HG02610 (cell line): ENCODE results near the gene PCDH9.

Experiments used
- ATAC-seq: cut with Tn5 transposase; IDR thresholded peaks from one replicate; pipeline ENCODE4 v1.9.1; 2021; ENCODE audit warnings: mild to moderate bottlenecking, moderate library complexity; ENCODE audit not compliant: unreplicated experiment

PCDH9 gene

DNA sequence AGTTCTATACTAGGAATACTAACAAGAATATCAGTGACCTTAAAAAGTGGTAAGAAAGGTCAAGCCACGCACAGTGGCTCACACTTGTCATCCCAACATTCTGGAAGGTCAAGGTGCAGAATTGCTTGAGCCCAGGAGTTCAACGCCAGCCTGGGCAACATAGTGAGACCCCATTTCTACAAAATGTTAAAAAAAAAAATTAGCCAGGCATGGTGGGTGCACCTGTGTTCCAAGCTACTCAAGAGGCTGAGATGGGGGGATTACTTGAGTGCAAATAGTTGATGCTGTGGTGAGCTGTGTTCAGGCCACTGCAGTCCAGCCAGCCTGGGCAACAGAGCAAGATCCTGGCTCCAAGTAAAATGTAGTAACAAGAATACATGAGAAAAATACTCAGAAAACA lies 61.8 kb downstream of the PCDH9 start:
- no peak for ATAC-seq

DNA sequence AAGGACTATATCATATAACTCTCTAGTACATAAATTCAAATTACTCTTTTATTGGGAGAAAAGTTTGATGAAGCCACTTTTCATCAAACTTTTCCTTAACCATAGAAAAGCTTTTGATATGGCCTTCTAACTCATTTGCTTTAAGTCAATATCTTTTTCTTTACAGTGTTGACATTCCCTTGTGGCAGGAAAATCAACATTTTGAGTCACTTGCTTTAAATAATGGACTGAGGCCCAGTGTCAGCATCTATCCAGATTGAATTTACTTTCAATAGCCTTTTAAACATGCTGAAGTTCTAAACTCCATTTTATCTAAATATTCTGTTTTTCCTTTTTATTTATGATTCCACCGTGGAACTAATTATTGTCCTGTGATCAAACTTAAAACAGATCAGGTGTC lies 62.7 kb downstream of the PCDH9 start:
- ATAC-seq: no peak

DNA sequence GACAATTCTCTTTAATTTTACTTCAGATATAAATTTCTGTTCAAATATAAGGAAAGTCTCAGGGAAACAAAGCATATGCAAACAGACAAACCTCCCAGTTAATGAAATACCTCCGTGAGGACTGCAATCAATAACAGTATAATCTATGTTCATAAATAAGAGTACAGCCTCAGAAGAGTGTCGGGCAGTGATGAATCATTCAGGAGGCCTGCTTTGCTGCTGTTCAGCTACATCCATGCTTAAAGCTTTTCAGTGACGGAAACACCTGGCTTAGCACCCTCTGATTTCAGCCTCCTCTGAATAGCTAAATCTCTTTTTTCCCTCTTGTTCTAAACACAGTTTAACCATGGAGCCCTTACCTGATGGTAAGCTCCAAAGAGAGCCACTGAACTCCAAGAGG lies 69.0 kb downstream of the PCDH9 start:
- no peak for ATAC-seq

DNA sequence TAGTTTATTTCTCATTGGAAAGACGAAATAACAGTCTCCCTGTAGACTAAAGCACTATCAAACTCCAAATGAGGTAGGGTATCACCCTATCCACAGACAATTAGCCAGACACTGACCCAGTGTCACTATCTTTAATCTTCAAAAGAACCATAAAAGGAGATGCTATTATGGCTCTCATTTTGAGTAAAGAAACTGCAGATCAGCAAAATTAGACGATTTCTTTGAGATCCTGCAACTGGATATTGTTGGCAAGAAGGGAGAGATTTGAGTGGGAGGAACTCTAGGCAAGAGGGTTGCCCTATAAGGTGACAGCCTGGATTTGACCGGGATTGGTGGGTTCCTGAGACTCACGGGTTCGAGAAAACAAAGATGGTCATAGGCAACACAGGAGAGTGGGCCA lies 71.2 kb downstream of the PCDH9 start:
- no peak for ATAC-seq

DNA sequence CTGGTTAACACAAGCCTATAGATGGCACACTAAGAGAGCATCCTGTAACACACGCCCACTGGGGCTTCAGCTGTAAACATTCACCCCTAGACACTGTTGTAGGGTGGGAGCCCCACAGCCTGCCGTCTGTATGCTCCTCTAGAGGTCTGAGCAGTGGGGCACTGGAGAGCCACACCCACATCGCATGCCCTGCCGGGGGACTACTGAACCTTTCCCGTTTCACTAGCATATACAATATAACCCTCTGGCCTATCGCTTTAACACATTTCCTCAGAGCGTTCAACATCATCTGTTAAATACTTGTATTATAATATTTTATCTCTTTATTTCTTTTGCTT lies 73.4 kb downstream of the PCDH9 start:
- ATAC-seq: no peak

DNA sequence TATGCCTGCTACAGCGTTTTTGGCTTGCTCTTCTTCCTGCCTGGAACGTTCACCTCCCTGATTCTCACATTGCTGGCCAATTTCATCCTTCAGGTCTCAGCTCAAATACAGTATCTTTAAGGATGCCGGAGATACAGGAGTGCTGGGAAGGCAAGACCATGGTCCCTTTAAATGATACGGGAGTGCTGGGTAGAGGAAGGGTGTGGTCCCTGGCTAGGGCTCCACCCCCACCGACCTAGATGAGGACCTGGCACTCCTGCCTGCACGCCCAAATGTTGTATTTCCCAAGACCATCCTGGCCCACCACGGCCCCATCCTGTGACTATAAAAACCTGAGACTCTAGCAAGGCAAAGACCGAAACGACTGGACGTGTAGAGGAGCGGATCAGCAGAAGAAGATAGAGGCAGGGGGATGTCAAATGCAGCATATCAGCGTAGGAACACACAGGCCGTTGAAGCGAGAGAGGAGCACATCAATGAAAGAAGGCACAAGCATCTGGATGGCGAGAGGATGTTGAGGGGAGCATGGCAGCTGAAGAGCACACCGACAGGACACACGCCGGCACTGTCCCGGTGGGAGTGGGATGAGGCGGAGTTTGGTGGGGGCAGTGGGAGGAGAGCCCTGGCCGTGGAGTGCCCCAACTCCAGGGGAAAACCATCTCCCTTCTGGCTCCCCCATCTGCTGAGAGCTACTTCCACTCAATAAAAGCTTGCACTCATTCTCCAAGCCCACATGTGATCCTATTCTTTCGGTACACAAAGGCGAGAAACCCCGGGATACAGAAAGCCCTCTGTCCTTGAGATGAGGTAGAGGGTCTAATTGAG lies 74.0 kb downstream of the PCDH9 start:
- no peak for ATAC-seq

DNA sequence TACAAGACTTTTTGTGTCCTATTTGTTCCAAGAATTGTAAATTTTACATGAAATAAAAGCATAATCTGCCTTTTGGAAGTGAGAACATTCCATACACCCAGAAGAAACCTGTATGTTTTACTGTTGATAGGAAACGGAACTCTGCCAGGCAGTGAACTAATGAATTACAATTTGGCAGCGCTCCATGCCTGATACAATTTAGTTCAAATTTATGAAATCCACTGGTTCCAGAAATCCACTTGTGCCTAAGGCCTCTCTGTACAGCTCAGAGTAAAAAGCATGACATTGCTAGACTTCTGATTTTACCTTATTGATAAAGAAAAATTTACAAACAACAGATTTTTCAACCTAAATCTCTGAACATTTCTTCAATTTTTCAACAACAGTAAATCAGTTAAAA lies 78.1 kb downstream of the PCDH9 start:
- no peak for ATAC-seq

DNA sequence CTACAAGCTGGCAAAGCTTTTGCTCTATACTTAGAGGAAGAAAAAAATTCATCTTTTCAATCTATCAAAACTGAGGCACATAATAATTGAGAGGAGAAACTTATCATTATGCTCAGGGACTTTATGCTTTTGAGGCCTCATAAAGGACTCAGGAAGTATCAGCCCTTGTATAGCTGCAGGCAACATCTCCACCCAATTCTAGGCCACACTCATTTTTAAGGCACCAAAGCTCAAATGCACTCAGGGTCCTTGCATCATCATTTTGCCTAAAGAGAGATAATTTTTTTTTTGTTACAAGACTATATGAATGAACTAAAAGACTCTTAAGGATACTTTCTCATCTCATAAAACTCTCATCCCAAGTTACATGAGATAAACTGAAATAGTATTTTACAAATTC lies 78.5 kb downstream of the PCDH9 start:
- ATAC-seq: no peak

DNA sequence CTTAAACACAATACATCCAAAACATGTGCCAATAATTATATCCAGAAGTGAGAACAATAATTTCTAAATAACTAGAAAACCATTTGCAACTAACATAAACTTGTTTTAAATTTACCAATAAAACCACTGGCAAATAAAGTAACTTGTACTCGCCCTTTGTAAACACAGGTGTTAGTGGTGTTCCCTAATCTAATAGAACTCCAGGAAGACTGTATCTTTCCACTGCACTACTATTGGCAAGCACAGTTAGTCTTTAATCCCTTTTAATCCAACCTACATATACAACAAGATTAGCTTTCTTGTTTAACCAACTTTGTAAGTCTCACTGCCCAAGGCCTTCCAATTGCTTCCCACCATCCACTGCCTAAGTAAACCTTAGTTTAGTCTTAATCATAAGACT lies 79.5 kb downstream of the PCDH9 start:
- no peak for ATAC-seq

DNA sequence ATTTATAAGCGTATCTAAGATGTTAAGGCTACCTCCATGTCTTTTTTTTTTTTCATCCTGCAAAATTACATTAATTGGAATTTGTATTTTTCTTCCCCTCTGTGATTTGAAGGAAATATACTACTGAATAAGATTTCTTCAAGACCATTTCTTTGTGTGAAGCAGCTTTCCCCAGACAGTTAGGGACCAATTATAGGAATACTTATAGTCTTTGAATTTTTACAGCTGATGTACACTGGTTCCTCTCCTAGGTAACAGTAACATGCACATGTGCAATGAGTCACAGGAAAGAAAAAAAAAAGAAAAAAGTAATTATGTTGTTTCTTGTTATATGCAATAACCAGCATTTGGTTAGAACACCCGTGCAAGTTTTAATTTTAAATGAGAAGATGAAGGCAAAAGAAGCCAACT lies 82.0 kb downstream of the PCDH9 start:
- no peak for ATAC-seq

DNA sequence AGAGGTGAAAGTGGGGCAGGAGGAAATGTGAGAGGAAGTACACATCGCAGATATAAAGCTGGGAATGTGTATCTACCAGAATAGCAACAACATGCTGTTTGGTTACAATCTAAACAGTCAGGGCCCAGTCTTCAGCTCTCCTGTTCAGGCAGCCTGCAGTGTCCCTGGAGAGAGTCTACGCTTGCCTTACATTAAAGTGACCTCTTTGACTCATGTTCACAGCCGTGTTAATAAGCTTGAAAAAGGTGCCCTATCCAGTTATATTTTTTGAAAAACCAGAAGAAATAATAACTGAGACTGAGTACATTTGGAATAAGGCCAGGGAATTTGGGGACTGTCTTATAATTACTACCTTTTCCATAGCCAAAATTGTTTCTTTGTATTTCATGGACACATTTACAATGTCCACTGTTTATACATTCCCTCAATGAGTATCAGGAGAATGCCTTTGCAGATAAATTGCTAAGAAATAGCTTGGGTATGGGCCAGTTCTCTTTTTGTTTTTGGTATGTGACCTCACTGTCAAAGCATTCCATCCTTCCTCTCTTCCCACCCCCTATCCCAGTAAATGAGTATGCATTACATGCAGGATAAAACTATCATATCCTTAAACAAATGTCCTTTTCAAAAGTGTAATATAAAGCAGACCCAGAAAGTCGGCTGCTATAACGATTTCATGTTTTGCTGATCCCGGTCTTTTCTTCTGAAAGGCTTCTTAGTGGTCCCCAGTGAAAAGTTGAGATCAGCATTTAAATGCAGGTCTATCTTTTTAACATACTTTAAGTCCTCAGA lies 82.6 kb downstream of the PCDH9 start:
- ATAC-seq: no peak

DNA sequence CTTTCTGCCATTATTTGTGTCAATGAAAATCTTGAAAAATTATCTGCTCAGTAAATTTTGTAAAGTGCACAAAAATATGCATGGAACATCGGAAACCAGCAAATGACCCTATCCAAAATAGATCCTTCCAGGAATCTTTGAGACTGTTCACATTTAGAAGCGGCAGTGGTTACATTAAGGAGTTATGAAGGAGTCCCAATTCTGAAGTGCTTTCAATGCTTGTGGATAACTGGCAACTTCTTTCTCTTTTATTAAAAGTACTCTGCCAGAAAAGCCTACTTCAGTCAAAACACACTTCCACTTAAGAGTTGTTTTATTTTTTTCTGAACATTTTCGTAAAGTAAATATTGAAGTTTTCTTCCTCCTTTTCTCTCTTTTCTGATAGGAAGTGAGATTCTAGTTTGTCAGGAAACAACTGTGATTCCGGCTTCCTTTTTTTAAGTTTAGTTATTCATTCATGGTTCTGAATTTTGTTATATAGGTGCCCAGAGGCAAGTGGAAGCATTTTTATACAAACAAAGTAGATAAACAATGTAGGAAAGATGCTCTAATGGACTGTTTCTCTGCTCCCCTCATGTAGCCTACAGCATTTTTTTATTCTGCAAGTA lies 83.5 kb downstream of the PCDH9 start:
- ATAC-seq: no peak

DNA sequence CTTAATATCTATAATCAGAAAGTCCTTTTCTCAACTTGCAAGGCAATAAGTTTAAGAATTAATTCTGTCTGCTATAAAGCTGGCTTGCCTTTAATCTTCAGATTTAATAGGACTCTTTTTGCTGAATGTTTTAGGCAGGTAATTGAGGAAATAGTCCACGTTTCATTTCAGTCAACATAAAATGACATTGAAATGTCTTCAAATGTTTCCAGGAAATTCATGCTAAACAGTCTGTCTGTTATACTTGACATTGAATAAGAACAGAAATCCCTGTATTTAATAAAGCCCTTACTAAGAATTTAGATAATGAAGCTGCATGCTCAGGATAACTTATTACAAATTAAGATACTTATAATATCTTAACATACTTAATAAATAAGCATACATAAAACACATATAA lies 84.2 kb downstream of the PCDH9 start:
- ATAC-seq: no peak

DNA sequence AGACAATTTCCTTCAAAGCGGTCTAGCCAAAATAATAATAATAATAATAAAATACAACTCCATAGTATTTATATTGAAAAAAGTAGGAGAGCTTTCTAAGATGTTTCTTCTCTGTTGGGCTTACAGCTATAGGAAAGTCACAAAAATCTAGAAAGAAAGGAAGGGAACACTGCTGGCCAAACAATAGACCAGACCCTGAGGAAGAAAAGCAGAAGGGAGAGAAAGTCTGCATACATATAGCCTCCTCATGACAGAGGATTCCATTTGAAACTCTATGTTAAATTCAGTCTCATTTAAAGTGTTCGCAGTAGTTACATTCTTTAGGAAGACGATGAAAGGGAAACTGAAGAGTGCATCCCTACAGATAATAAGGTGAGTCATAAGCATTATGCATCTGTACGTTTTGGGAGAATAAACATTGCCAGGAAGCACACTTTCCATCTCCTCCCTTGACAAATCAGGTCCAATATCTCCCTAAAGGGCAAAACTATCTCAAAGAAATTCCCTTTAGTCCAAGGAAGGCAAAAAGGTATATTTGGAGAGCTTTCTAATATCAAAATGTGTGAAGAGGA lies 86.5 kb downstream of the PCDH9 start:
- ATAC-seq: no peak

DNA sequence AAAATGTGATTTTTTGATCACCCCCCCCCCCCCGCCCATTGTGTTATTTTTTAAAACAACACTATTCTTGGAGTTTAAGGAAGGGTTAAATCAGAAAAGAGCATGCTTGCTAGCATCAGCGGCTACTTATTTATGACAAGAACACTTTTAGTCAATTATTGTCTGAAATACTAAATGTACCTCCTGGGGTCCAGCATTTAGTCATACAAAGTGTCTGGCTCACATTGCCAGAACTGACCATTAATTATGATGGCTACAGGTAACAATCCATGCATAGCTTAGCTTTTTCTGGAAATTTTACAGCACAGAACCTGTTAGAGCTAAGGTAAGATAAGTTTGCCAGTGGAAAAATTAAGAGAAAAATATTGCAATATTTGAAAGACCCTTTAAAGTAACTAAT lies 90.1 kb downstream of the PCDH9 start:
- ATAC-seq: no peak

DNA sequence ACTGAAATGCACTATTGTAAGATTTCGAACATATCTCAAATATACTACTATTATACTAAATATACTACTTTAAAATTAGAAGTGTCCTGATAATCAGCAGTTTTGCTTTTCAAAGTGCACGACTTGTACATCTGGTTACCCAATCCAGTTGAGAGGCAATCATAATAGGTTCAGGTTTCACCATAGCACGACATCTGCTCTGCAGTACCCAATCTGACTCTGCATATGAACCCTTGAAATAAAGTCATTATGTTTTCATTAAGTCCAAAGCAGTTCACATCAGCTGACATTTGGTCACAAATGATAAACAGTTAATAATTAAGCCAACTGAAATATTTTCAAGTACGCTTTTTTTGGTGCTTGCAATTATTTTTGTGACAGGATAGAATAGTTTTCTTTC lies 90.6 kb downstream of the PCDH9 start:
- no peak for ATAC-seq

DNA sequence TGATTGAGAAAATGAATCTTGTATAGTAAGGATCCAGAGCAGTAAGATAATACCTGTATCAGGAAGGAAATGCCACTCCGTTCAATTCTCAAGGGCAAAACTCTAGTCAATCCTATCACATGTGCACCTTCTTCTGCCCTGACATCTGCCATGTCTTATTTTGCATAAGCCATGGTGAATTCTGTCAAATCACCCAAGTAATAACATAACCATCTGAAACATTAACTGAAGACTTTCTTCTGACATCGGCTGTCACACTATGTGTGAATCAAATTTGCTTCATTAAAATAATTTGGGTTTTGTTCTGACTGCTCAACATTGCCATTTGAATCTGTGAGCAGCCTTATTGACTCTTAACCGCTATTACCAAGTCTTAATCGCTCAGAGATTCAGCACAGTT lies 91.2 kb downstream of the PCDH9 start:
- ATAC-seq: no peak

DNA sequence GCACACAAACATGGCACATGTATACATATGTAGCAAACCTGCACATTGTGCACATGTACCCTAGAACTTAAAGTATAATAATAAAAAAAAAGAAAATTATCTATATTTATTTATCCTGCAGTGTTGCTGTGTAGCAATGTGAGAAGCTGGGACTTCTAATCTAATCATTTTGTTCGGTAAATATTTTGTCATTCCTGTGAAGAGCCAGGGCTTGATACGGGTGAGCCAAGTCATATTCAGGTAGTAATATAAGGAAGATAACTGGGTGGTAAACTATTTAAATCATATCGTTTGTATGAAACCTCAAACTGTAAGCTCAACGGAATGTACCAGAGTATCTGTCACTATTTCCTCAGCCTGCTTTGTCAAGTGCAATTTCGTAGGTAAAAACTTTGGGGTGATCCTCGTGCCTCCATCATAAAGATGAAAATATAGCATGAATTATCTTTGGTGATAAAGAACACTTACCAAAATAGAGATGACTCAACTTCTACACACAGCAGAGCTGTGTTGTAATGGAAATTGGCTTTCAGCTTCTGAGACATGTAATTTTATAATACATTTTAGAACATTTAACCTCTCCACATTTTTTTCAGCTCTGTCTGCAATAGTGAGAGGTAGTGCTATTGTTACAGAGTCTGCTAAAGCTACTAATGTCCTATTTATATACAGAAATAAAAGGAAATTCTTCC lies 92.9 kb downstream of the PCDH9 start:
- no peak for ATAC-seq

DNA sequence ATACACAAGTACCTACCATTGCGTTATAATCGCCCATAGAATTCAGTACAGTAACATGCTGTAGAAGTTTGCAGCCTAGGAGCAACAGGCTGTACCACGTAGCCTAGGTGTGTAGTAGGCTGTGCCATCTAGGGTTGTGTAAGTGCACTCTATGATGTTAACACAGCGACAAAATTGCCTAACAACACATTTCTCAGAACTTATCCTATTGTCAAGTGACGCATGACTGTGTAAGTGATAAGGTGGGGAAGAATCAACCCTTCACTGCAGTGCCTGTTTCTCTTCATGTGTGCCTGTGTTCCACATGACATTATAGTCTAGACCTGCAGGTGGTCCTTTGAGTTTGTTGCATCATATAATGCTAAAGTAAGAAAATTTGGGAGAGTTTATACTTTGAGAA lies 94.0 kb downstream of the PCDH9 start:
- no peak for ATAC-seq

DNA sequence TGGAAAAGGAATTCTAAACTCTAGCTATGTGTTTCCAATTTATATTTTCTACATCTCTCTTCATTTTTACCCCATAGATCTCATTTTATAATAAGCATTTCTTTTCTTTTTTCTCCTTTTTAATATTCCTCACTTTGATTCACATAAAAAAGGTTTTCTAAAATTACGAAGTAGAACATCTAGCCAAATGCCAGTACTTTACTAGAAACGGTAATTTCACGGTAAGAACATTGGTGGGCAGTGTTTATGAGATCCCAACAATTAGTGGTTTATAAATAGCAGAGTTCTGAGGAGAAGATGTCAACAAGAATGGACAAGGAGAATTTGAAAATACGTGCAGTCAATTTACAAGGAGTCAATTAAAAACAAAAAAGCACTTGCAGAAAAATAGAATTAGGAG lies 94.8 kb downstream of the PCDH9 start:
- ATAC-seq: no peak

DNA sequence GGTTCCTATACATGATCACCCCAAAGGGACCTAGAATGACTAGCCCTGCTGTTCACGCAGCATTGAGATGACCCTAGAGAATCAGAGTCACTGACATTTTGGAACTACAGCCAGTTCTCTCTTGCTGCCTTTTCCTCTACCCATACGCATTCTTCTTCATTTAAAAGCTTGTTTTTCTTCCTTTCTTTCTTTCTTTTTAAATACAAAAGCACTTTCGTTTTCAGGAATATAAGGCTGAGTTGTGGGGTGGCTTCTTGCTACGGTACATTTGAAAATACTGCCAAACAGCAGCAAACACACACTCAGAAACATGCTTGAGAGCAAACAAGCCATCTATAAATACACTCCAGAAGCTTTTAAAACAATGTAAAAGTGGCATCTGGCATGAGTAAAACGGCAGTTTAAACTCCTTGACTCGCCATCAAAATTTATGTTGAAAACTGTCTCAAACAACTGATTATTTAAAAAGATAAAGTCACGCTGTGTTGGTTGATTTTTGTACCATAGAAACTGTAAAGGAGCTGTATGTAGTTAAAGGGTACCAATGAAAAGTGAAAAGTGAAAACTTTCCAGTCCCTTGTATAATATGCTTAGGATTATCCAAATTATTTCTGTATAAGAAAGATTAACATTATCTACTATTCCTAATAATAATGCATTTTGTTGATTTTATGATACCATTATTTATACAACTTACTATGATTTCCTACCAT lies 95.6 kb downstream of the PCDH9 start:
- no peak for ATAC-seq
